Adipocyte (in vitro differentiated cells): ENCODE results near the gene SLC24A3.

Experiments
- DNase-seq: peaks from one replicate; pipeline ENCODE4 v3.0.0-alpha.2; 2015; ENCODE audit warnings: low read depth
- H3K27me3 ChIP-seq: replicated peaks from 2 replicates; pipeline ENCODE4 v1.7.0; 2013; ENCODE audit warnings: mild to moderate bottlenecking, low read length, moderate library complexity; ENCODE audit not compliant: control insufficient read depth, insufficient read depth
- H3K36me3 ChIP-seq: 2 replicates; pipeline ENCODE4 v1.7.0; 2013; ENCODE audit warnings: low read length, mild to moderate bottlenecking, moderate library complexity; ENCODE audit not compliant: control insufficient read depth, insufficient read depth, severe bottlenecking
- H3K4me1 ChIP-seq: 2 replicates; pipeline ENCODE4 v1.7.0; 2013; ENCODE audit warnings: mild to moderate bottlenecking, low read length, moderate library complexity; ENCODE audit not compliant: control insufficient read depth, insufficient read depth
- H3K4me3 ChIP-seq: 2 replicates; pipeline ENCODE4 v1.7.0; 2013; ENCODE audit warnings: mild to moderate bottlenecking, low read length, moderate library complexity
- H3K9ac ChIP-seq: 2 replicates; pipeline ENCODE4 v1.7.0; 2013; ENCODE audit warnings: mild to moderate bottlenecking, low read length, moderate library complexity
- H3K9me3 ChIP-seq: 2 replicates; pipeline ENCODE4 v1.7.0; 2013; ENCODE audit warnings: mild to moderate bottlenecking, low read length, moderate library complexity; ENCODE audit not compliant: control insufficient read depth

The SLC24A3 gene

DNA sequence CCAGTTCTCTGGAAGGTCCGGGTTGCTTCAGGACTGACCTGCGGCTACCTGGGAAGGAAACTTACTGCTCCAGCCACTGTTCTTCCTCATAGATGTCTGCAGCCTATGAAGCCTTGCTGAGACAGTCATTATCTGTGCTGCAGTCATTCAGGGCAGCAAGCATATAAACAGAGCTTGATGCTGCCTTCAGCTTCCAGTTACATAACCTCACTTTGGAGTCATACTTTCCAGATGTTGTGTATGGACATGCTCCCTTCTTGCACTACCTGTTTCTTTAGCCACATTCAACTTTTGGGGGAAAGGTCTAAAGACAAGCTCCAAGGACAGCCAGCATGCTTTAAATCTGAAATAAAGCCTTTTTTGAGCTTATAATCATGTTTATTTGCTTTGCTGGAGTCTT, 98.1 kb downstream of the SLC24A3 start:
- Histone ChIP-seq H3K9ac (no peak overlapping the region), H3K9me3 (no peaks in the 10 kb centered on the region), H3K4me3 (no peak overlapping the region), H3K36me3 (no peaks in the 10 kb centered on the region), H3K4me1 (no peaks in the 10 kb centered on the region), H3K27me3 (peaks cover 14% of the 10 kb centered on the region)
- no peak for DNase-seq

GRCh38 chr20:19313342-19314069, 101.1 kb downstream of the SLC24A3 start:
- no peaks in the 10 kb centered on the region for H3K36me3 ChIP-seq
- H3K27me3 ChIP-seq = peaks cover 14% of the 10 kb centered on the region
- peaks cover 8% of the 10 kb centered on the region for H3K4me1 ChIP-seq
- no peak overlapping the region for H3K4me3 ChIP-seq
- DNase-seq = no peak
- H3K9ac ChIP-seq = no peak overlapping the region
- H3K9me3 ChIP-seq = no peaks in the 10 kb centered on the region

DNA sequence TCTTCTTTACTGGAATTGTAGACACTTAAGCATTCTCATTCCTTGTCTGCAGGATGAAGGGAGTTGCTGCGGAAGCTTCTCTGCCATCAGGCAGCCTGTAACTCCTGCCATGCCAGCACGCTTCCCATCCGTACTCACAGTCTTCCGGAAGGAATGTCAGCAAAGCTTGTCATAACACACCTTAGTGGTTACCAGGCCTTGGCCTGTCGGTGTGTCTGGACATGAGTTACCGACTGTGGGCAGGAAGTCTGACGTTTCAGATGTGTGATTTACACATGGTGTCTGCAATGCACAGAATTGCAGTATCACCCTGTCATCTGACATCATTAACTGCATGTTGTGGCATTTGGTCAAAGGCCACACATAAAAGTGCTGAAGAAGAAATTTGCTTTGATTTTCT, 102.2 kb downstream of the SLC24A3 start:
- DNase-seq = no peak
- Histone ChIP-seq H3K4me1 (peaks cover 8% of the 10 kb centered on the region), H3K27me3 (peaks cover 9% of the 10 kb centered on the region), H3K4me3 (no peak overlapping the region), H3K9ac (no peak overlapping the region), H3K9me3 (no peaks in the 10 kb centered on the region), H3K36me3 (no peaks in the 10 kb centered on the region)

DNA sequence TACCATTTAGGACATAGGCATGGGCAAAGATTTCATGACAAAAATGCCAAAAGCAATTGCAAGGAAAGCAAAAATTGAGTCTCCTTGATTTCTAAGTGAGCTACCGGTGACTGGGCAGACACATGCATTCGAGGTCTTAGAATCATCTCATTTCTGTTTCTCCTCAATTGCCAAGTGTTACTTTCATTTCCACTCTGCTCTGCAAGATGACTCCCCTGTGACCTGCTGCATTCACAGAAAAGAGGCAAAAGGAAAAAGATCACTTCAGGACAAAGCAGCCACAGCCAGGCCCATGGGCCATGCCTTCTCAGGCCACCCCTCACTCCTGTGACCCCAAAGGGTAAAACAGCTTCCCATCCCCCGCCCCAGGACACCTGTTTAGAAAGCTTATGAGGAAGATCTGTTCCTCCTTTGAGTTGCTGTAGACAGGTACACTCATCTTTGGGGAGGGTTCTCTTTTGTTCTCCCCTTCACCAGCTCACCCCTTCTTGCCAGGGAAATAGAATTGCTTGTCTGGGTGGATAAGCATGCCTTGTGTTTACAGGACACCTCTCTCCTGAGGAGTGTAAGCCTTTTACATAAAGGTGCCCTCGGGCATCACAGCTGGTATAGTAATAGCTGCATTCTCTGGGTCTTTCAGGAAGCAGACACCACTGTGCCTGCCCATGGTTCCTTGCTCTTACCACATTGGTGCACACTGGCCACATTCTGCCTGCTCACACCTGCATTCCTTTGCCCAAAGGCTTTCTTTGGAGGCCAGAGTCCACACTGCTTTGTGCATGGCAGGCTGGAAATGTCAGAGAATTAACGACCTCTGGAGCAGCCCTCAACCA, 105.0 kb downstream of the SLC24A3 start:
- H3K36me3 ChIP-seq = no peaks in the 10 kb centered on the region
- peaks cover 5% of the 10 kb centered on the region for H3K27me3 ChIP-seq
- H3K4me1 ChIP-seq = peaks cover 8% of the 10 kb centered on the region
- no peak overlapping the region for H3K9ac ChIP-seq
- H3K4me3 ChIP-seq = no peak overlapping the region
- no peak for DNase-seq
- no peaks in the 10 kb centered on the region for H3K9me3 ChIP-seq

- no peak for DNase-seq
- Histone ChIP-seq H3K27me3 (peaks cover 1% of the 10 kb centered on the region), H3K4me1 (peaks cover 8% of the 10 kb centered on the region), H3K9ac (no peak overlapping the region), H3K4me3 (no peak overlapping the region), H3K36me3 (no peaks in the 10 kb centered on the region), H3K9me3 (no peaks in the 10 kb centered on the region)
Measured at GRCh38 chr20:19318610-19319009, 106.2 kb downstream of the SLC24A3 start.

DNA sequence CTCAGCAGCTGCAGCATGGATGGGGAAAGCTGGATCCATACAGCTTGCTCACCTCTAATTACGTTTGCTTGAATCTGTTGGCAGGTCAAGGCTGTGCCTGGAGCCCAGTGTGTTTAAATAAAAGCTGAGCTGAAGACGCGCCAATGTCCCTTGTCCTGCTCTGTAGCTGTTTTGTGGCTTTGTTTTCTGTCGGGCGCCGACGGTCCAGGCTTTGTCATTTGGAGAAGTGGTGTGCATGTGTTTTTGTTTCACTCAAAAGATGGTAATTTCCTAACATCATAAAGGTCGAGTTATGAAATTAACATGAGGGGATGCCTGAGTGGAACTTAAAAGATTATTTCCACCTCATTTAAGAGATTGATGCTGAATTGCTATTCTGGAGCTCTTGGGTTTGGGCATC, 107.6 kb downstream of the SLC24A3 start:
- no peak overlapping the region for H3K4me3 ChIP-seq
- H3K4me1 ChIP-seq = peaks cover 8% of the 10 kb centered on the region
- no peaks in the 10 kb centered on the region for H3K27me3 ChIP-seq
- DNase-seq = no peak
- H3K36me3 ChIP-seq = no peaks in the 10 kb centered on the region
- no peak overlapping the region for H3K9ac ChIP-seq
- no peaks in the 10 kb centered on the region for H3K9me3 ChIP-seq

GRCh38 chr20:19321176-19321575, 108.7 kb downstream of the SLC24A3 start:
- H3K4me3 ChIP-seq = no peak overlapping the region
- H3K9ac ChIP-seq = no peak overlapping the region
- no peaks in the 10 kb centered on the region for H3K27me3 ChIP-seq
- DNase-seq = no peak
- no peaks in the 10 kb centered on the region for H3K36me3 ChIP-seq
- peaks cover 8% of the 10 kb centered on the region for H3K4me1 ChIP-seq
- no peaks in the 10 kb centered on the region for H3K9me3 ChIP-seq

GRCh38 chr20:19322061-19322985, 109.9 kb downstream of the SLC24A3 start:
- Histone ChIP-seq H3K4me1 (peaks cover 4% of the 10 kb centered on the region), H3K4me3 (no peak overlapping the region), H3K9ac (no peak overlapping the region), H3K9me3 (no peaks in the 10 kb centered on the region), H3K36me3 (no peaks in the 10 kb centered on the region), H3K27me3 (no peaks in the 10 kb centered on the region)
- no peak for DNase-seq

DNA sequence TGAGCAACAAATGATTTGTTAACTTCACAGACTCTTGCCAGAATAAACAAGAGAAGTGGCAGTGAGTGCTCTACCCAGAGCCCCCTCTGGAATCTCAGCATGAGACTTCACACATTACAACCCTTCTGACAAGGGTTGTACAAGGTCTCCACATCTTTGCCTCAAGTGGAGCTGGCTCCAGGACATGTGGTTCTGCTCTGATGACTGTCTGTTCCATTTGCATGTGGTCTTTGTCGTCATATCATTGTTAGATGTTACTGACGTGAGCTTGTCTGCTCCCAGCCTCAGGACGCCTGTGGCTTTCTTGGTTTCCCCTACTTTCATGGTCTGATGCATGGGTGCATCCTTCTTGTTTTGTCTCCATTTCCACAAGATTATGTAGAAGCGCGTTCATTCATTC, 115.0 kb downstream of the SLC24A3 start:
- Histone ChIP-seq H3K4me1 (no peaks in the 10 kb centered on the region), H3K36me3 (no peaks in the 10 kb centered on the region), H3K4me3 (no peak overlapping the region), H3K9ac (no peak overlapping the region), H3K27me3 (peaks cover 20% of the 10 kb centered on the region), H3K9me3 (no peaks in the 10 kb centered on the region)
- DNase-seq = no peak

DNA sequence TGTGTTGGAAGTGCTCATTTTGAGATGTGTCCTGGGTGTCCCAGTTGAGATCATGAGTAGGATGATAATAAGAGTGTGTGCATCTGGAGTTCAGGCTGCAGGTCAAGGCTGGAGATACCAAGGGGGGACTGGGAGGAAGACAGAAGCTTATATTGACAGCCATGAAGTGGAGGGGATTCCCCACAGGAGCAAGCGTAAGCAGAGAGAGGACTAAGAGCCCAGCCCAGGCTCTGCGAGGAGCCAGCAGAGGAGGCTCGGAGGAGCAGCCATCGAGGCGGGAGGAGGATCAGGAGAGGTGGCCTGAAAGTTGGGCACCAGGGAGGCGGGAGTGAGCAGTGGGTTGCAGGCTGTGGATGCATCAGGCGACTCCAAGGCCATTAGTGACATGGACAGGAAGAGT, 116.2 kb downstream of the SLC24A3 start:
- no peaks in the 10 kb centered on the region for H3K9me3 ChIP-seq
- no peak overlapping the region for H3K9ac ChIP-seq
- H3K4me1 ChIP-seq = no peaks in the 10 kb centered on the region
- H3K36me3 ChIP-seq = no peaks in the 10 kb centered on the region
- peaks cover 20% of the 10 kb centered on the region for H3K27me3 ChIP-seq
- no peak overlapping the region for H3K4me3 ChIP-seq
- DNase-seq = no peak

GRCh38 chr20:19330038-19330437, 117.6 kb downstream of the SLC24A3 start:
- Histone ChIP-seq H3K4me1 (no peaks in the 10 kb centered on the region), H3K36me3 (no peaks in the 10 kb centered on the region), H3K4me3 (no peak overlapping the region), H3K27me3 (peaks cover 20% of the 10 kb centered on the region), H3K9me3 (no peaks in the 10 kb centered on the region), H3K9ac (no peak overlapping the region)
- no peak for DNase-seq
